SK-N-SH (cell line): ENCODE results near the gene SMCP. TPM values are rescaled to one million over a fixed set of nuclear protein-coding genes. Genes with fewer than 3 reads are reported as not detected.
A peak's percentile ranks its signal among the peaks of the same experiment; 100 is the strongest.

Experiments
- CTCF ChIA-PET: fragments of 300-600, 350-600 bp; formaldehyde crosslinking; extraction: SDS; loops from one replicate; lab custom pipeline; 2021; lab: Yijun Ruan, JAX
- POLR2A ChIA-PET: fragments of 350-600 bp; sonication (Branson Sonifier 250); formaldehyde crosslinking; extraction: SDS; loops from one replicate; lab custom pipeline; 2020; ENCODE audit warnings: antibody characterized with exemption, inconsistent platforms; lab: Yijun Ruan, JAX
- DNase-seq: peaks from one replicate; pipeline ENCODE4 v3.0.0; 2012
- H2AFZ ChIP-seq: fragments of 200-600 bp; sonication (generic); 2 replicates; pipeline ENCODE4 v1.8.1; 2016; ENCODE audit warnings: antibody characterized with exemption, mild to moderate bottlenecking, low read depth
- H3F3A ChIP-seq: fragments of 200-600 bp; sonication (generic); replicated peaks from 2 replicates; pipeline ENCODE3; 2016; ENCODE audit warnings: antibody characterized with exemption, mild to moderate bottlenecking; ENCODE audit not compliant: insufficient read depth
- H3K27ac ChIP-seq, 2 experiments: fragments of 200-500 bp in 1 of 2; fragments of 200-600 bp in 1 of 2; sonication (Bioruptor generic) in 1 of 2; sonication (generic), shearing (Covaris generic) in 1 of 2; 2 replicates each; pipeline versions ENCODE4 v1.5.1 to v1.6.1; 2014 to 2016; ENCODE audit warnings: low read depth in 2 of 2, inconsistent platforms in 1 of 2, low read length in 1 of 2, mild to moderate bottlenecking in 1 of 2, mixed read lengths in 1 of 2
- H3K27me3 ChIP-seq: fragments of 200-600 bp; sonication (generic), shearing (Covaris generic); 2 replicates; pipeline ENCODE4 v1.6.1; 2016; ENCODE audit warnings: mixed run types; ENCODE audit not compliant: insufficient read depth
- H3K36me3 ChIP-seq, 2 experiments: fragments of 200-500 bp in 1 of 2; fragments of 200-600 bp in 1 of 2; sonication (Bioruptor generic) in 1 of 2; sonication (generic) in 1 of 2; replicated peaks in 1 of 2; 2 replicates each; pipeline versions ENCODE3 to v1.5.1; 2014 to 2016; ENCODE audit warnings: low read length in 1 of 2, mild to moderate bottlenecking in 1 of 2; ENCODE audit not compliant: insufficient read depth in 2 of 2, control insufficient read depth in 1 of 2
- H3K4me1 ChIP-seq, 2 experiments: fragments of 200-500 bp in 1 of 2; fragments of 200-600 bp in 1 of 2; sonication (Bioruptor generic) in 1 of 2; sonication (generic), shearing (Covaris generic) in 1 of 2; 2 replicates each; pipeline versions ENCODE4 v1.5.1 to v1.6.1; 2014 to 2016; ENCODE audit warnings: low read depth in 1 of 2, low read length in 1 of 2, mixed run types in 1 of 2; ENCODE audit not compliant: insufficient read depth in 2 of 2, control insufficient read depth in 1 of 2
- H3K4me2 ChIP-seq: fragments of 200-600 bp; sonication (generic), shearing (Covaris generic); 2 replicates; pipeline ENCODE4 v1.6.1; 2017; ENCODE audit warnings: mixed run types
- H3K4me3 ChIP-seq, 2 experiments: fragments of 200-500 bp in 1 of 2; fragments of 200-600 bp in 1 of 2; sonication (Bioruptor generic) in 1 of 2; sonication (generic), shearing (Covaris generic) in 1 of 2; 2 replicates each; pipeline versions ENCODE4 v1.5.1 to v1.8.1; 2014 to 2016; ENCODE audit warnings: low read depth in 2 of 2, inconsistent platforms in 1 of 2, low read length in 1 of 2, mild to moderate bottlenecking in 1 of 2, mixed read lengths in 1 of 2, moderate library complexity in 1 of 2
- H3K79me2 ChIP-seq: fragments of 200-600 bp; sonication (generic); 2 replicates; pipeline ENCODE4 v1.8.1; 2017; ENCODE audit warnings: mild to moderate bottlenecking; ENCODE audit not compliant: insufficient read depth
- H3K9ac ChIP-seq: fragments of 200-600 bp; sonication (generic); 2 replicates; pipeline ENCODE4 v1.6.1; 2017; ENCODE audit warnings: mixed run types
- H3K9me2 ChIP-seq: fragments of 200-600 bp; sonication (generic); 2 replicates; pipeline ENCODE4 v1.6.1; 2017; ENCODE audit warnings: mixed run types
- H3K9me3 ChIP-seq: fragments of 200-600 bp; sonication (generic); 2 replicates; pipeline ENCODE4 v1.6.1; 2017; ENCODE audit warnings: mixed run types, mild to moderate bottlenecking, moderate library complexity
- H4K20me1 ChIP-seq: fragments of 200-600 bp; sonication (generic); 2 replicates; pipeline ENCODE4 v1.6.1; 2017; ENCODE audit warnings: mild to moderate bottlenecking, mixed run types; ENCODE audit not compliant: insufficient read depth
- CHD2 ChIP-seq: fragments of 150-350 bp; IDR thresholded peaks from 2 replicates; pipeline ENCODE4 v1.6.1; 2018; ENCODE audit warnings: low read length; ENCODE audit not compliant: partially characterized antibody
- ELF1 ChIP-seq: IDR thresholded peaks from 2 replicates; pipeline ENCODE4 v1.4.0; 2012
- EP300 ChIP-seq, 2 experiments: IDR thresholded peaks; 2 replicates each; pipeline versions ENCODE4 v1.4.0 to v1.6.1; 2012; ENCODE audit warnings: borderline replicate concordance in 1 of 2, low read depth in 1 of 2, low read length in 1 of 2
- EZH2phosphoT487 ChIP-seq: fragments of 200-600 bp; sonication (generic); IDR thresholded peaks from 2 replicates; pipeline ENCODE4 v1.6.1; 2017; ENCODE audit warnings: low read depth, mixed run types, mild to moderate bottlenecking, antibody characterized with exemption, moderate library complexity, borderline replicate concordance
- MEF2A ChIP-seq: IDR thresholded peaks from 2 replicates; pipeline ENCODE4 v1.4.0; 2012; ENCODE audit warnings: low read depth, borderline replicate concordance
- REST ChIP-seq: IDR thresholded peaks from 2 replicates; pipeline ENCODE4 v1.6.1; 2012; ENCODE audit warnings: mild to moderate bottlenecking, low read depth, low read length, moderate library complexity
- RFX5 ChIP-seq: IDR thresholded peaks from 2 replicates; pipeline ENCODE4 v1.6.1; 2012; ENCODE audit warnings: mild to moderate bottlenecking, improper control_type of control experiment, low read length
- RXRA ChIP-seq: IDR thresholded peaks from 2 replicates; pipeline ENCODE4 v1.4.0; 2012; ENCODE audit warnings: low read depth, mild to moderate bottlenecking, borderline replicate concordance
- SIN3A ChIP-seq: IDR thresholded peaks from 2 replicates; pipeline ENCODE4 v1.6.1; 2012; ENCODE audit warnings: low read depth, mild to moderate bottlenecking, low read length, moderate library complexity, borderline replicate concordance
- SMC3 ChIP-seq: IDR thresholded peaks from 2 replicates; pipeline ENCODE4 v1.6.1; 2012; ENCODE audit warnings: low read depth, low read length, improper control_type of control experiment
- YY1 ChIP-seq: IDR thresholded peaks from 2 replicates; pipeline ENCODE4 v1.4.0; 2012; ENCODE audit warnings: low read depth, mild to moderate bottlenecking
- WGBS: methylation state at CpG from one replicate; pipeline ENCODE4 v1.1.6; 2017; ENCODE audit warnings: low lambda C conversion rate; 5-methylcytosine and 5-hydroxymethylcytosine counted together
- polyA plus RNA-seq, 3 experiments: library from polyadenylated mRNA; depleted of rRNA; stranded (reverse); fragments of >200 nt; gene quantifications; 2 replicates each; pipeline ENCODE4 v1.2.3, GENCODE V29; 2012
- TF ChIP-seq, protein P1 (sequence below): IDR thresholded peaks from 2 replicates; pipeline ENCODE4; 2012

SMCP gene
- polyA plus RNA-seq, 1 of the 3 experiments (the other 2 are of a cell fraction): not detected

DNA sequence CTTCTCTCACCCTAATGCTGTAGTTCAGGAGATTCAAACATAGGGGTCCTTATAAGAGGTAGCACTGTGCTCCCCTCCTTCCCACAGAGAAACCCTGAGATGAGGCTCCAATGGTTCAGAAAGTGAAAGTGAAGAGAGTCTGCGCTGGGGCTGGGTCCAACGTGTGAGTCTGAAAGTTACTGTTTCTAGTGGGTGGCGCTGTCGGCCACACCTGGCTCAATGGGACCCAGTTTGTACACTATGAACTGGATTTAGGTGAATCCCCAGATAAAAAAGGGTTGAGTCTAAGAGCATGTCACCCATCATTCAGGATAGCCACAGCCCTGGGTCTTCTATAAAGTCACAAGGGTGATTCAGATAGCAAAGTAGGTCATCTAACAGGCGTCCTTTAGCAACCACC is 2.8 kb downstream of the SMCP start:
- peaks cover 13% of the 10 kb centered on the region for H3F3A ChIP-seq
- no peaks in the 10 kb centered on the region for H3K9me2 ChIP-seq
- H3K9me3 ChIP-seq: no peaks in the 10 kb centered on the region
- H3K4me3 ChIP-seq: no peak overlapping the region
- no peaks in the 10 kb centered on the region for H3K79me2 ChIP-seq
- no peaks in the 10 kb centered on the region for H3K36me3 ChIP-seq
- no peak overlapping the region for H3K4me2 ChIP-seq
- no peaks in the 10 kb centered on the region for H4K20me1 ChIP-seq
- H3K27ac ChIP-seq: no peak overlapping the region
- H3K27me3 ChIP-seq: no peaks in the 10 kb centered on the region
- 23% methylated on average over 4 of the region's 5 CpGs for WGBS
- DNase-seq: no peak
- CTCF ChIA-PET: no interaction called here
- no peak overlapping the region for H3K9ac ChIP-seq
- H2AFZ ChIP-seq: no peak overlapping the region
- peaks cover 0 to 19% of the 10 kb centered on the region in 2 experiments; a peak in 2 of 4 replicates for H3K4me1 ChIP-seq
- POLR2A ChIA-PET: no interaction called here
- TF ChIP-seq YY1 (no peak), RFX5 (no peak), SIN3A (no peak), REST (no peak), MEF2A (no peak), RXRA (no peak), SMC3 (no peak), EZH2phosphoT487 (no peak), ELF1 (no peak), CHD2 (no peak)
- TF ChIP-seq, protein P1, sequence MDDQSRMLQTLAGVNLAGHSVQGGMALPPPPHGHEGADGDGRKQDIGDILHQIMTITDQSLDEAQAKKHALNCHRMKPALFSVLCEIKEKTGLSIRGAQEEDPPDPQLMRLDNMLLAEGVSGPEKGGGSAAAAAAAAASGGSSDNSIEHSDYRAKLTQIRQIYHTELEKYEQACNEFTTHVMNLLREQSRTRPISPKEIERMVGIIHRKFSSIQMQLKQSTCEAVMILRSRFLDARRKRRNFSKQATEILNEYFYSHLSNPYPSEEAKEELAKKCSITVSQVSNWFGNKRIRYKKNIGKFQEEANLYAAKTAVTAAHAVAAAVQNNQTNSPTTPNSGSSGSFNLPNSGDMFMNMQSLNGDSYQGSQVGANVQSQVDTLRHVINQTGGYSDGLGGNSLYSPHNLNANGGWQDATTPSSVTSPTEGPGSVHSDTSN: no peak
- TF ChIP-seq, all 33 proteins: peak for 0

- no peak for DNase-seq
- no peak overlapping the region for H3K4me3 ChIP-seq
- CTCF ChIA-PET: interaction anchor here (0.9 kb wide), 1 partner anchor 12 kb away, joined by 3 read pairs; no protein-coding TSS in a partner anchor
- TF ChIP-seq, protein P1: 0 out of 2 replicates have a peak, but pooled peaks have one; percentile 15
- no peak for TF ChIP-seq EP300 (IDR thresholded peaks at IDR 0.05; ENCODE audit: borderline replicate concordance in 1 of 2, low read depth in 1 of 2, low read length in 1 of 2)
- peak overlapping the region in 1 of 2 experiments; percentile 89; a peak in 2 of 4 replicates for H3K27ac ChIP-seq
- H3K9me2 ChIP-seq: no peaks in the 10 kb centered on the region
- H3K4me2 ChIP-seq: peak overlapping the region; percentile 66
- H4K20me1 ChIP-seq: no peaks in the 10 kb centered on the region
- H3K9me3 ChIP-seq: no peaks in the 10 kb centered on the region
- no peaks in the 10 kb centered on the region for H3K79me2 ChIP-seq
- no peaks in the 10 kb centered on the region for H3K27me3 ChIP-seq
- H3K9ac ChIP-seq: peak overlapping the region; percentile 22; the same call in 1 of the 2 replicates
- H3K4me1 ChIP-seq: peaks cover 0 to 32% of the 10 kb centered on the region in 2 experiments; a peak in 2 of 4 replicates
- peaks cover 22% of the 10 kb centered on the region for H3F3A ChIP-seq
- no peaks in the 10 kb centered on the region for H3K36me3 ChIP-seq
- H2AFZ ChIP-seq: no peak overlapping the region; the same call in 1 of the 2 replicates
- POLR2A ChIA-PET: no interaction called here
These were observed 6.0 kb downstream of the SMCP start for GRCh38 chr1:152884085-152884484.
